A549 (cell line): ENCODE results near the gene ADGRG3.

Experiments
- CEBPB ChIP-seq, 2 experiments: fragments of >200 bp in 1 of 2; sonication (Bioruptor Twin) in 1 of 2; formaldehyde crosslinking in 1 of 2; IDR thresholded peaks; 2 replicates each; pipeline ENCODE4 v1.6.1; 2012 to 2016
- CHD2 ChIP-seq: fragments of 150-350 bp; IDR thresholded peaks from 2 replicates; pipeline ENCODE4 v1.6.1; 2014; ENCODE audit warnings: low read length; ENCODE audit not compliant: partially characterized antibody
- HOXB13 ChIP-seq: fragments of 250-450 bp; sonication (Bioruptor Pico); IDR thresholded peaks from 2 replicates; pipeline ENCODE4 v1.5.0; 2020; ENCODE audit warnings: low read depth, mild to moderate bottlenecking, moderate library complexity
- JUN ChIP-seq, 2 experiments: fragments of >200 bp; sonication (Bioruptor Twin); formaldehyde crosslinking; IDR thresholded peaks; 2 replicates in 1 of 2; 3 replicates in 1 of 2; pipeline ENCODE4 v1.6.1; 2016 to 2017
- MAX ChIP-seq: IDR thresholded peaks from 2 replicates; pipeline ENCODE4 v1.6.1; 2012
- PHF8 ChIP-seq: fragments of 200-600 bp; sonication (generic); IDR thresholded peaks from 2 replicates; pipeline ENCODE4 v1.6.1; 2016; ENCODE audit warnings: low read depth, mild to moderate bottlenecking, antibody characterized with exemption, moderate library complexity, borderline replicate concordance
- POLR2A ChIP-seq: IDR thresholded peaks from 2 replicates; pipeline ENCODE4 v1.6.1; 2012; ENCODE audit warnings: mild to moderate bottlenecking, low read length
- RFX5 ChIP-seq: fragments of 450-650 bp; IDR thresholded peaks from 2 replicates; pipeline ENCODE4 v1.7.1; 2014; ENCODE audit warnings: antibody characterized with exemption, mild to moderate bottlenecking, moderate library complexity
- TF ChIP-seq, protein P1 (sequence below): fragments of >200 bp; sonication (Bioruptor Twin); formaldehyde crosslinking; IDR thresholded peaks from 3 replicates; pipeline ENCODE4 v1.5.1; 2016

GRCh38 chr16:57684626-57685358 is 16.7 kb downstream of the ADGRG3 start:
- no peak for TF ChIP-seq POLR2A
- TF ChIP-seq CEBPB (IDR thresholded peaks at IDR 0.05) = no peak
- TF ChIP-seq, protein P1, sequence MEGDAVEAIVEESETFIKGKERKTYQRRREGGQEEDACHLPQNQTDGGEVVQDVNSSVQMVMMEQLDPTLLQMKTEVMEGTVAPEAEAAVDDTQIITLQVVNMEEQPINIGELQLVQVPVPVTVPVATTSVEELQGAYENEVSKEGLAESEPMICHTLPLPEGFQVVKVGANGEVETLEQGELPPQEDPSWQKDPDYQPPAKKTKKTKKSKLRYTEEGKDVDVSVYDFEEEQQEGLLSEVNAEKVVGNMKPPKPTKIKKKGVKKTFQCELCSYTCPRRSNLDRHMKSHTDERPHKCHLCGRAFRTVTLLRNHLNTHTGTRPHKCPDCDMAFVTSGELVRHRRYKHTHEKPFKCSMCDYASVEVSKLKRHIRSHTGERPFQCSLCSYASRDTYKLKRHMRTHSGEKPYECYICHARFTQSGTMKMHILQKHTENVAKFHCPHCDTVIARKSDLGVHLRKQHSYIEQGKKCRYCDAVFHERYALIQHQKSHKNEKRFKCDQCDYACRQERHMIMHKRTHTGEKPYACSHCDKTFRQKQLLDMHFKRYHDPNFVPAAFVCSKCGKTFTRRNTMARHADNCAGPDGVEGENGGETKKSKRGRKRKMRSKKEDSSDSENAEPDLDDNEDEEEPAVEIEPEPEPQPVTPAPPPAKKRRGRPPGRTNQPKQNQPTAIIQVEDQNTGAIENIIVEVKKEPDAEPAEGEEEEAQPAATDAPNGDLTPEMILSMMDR = no peak
- TF ChIP-seq JUN (IDR thresholded peaks at IDR 0.05) = no peak
- no peak for TF ChIP-seq CHD2
- no peak for TF ChIP-seq RFX5
- no peak for TF ChIP-seq HOXB13 (CRISPR knock-in tag)
- no peak for TF ChIP-seq MAX
- TF ChIP-seq PHF8 = no peak
